ENCODE measurements around the gene CASS4. TPM values are rescaled to one million over a fixed set of nuclear protein-coding genes. Genes with fewer than 3 reads are reported as not detected.

CASS4 gene
- total and polyA plus RNA-seq, 9 of the 15 experiments (the other 6 are each of a cell fraction or from before 2014, with no cell fraction given): 8.1 to 53.8 (median 26.7) TPM

DNA sequence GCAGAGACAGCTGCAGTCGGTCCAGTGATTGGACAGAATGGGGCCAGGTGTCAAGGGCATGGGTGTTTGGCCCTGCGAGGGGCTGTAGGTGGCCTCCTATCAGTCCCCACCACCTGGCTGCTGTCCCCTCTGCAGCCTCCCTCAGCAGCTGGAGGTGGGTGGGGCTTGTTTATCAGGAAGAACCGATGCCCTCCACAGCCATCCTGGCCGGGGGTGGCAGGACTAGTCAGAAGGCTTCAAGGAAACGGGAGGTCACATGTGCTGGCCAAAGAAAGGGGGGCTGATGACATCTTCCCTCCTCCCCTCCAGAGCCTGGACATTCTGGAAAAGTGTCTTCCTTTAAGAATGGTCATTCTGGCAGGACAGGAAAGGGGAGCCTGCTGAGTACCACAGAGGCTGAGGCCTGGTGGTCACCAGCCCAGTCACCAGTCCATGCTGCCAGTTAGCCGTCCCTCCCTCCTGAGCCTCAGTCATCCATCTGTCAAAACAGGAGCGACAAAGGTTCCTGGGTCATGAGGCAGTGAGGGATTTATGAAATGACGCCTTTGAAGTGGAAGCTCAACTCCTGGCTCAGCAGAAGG lies 49.1 kb upstream of the CASS4 start (continued):
- TF ChIP-seq ZNF324 (CRISPR knock-in tag; IDR thresholded peaks at IDR 0.05): no peak
- no peak for TF ChIP-seq ZKSCAN1 (IDR thresholded peaks at IDR 0.05; ENCODE audit: low read depth, low read length)
- peak; percentile 94; the same call in 1 of the 2 replicates for TF ChIP-seq CC2D1A (IDR thresholded peaks at IDR 0.05)
- peak; percentile 66 for TF ChIP-seq NR2C1 (IDR thresholded peaks at IDR 0.05)
- TF ChIP-seq NR2C1 (tag; IDR thresholded peaks at IDR 0.05): peak; percentile 68
- TF ChIP-seq GATA2 (CRISPR knock-in tag; IDR thresholded peaks at IDR 0.05): peak; percentile 92
- TF ChIP-seq IRF1 (CRISPR knock-in tag; IDR thresholded peaks at IDR 0.05; ENCODE audit: borderline replicate concordance): no peak
- TF ChIP-seq HLTF (IDR thresholded peaks at IDR 0.05): peak; percentile 88
- TF ChIP-seq CREM (IDR thresholded peaks at IDR 0.05; ENCODE audit: low read depth): peak; percentile 78
- TF ChIP-seq, protein P1, sequence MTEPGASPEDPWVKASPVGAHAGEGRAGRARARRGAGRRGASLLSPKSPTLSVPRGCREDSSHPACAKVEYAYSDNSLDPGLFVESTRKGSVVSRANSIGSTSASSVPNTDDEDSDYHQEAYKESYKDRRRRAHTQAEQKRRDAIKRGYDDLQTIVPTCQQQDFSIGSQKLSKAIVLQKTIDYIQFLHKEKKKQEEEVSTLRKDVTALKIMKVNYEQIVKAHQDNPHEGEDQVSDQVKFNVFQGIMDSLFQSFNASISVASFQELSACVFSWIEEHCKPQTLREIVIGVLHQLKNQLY (CRISPR knock-in tag; conservative IDR thresholded peaks at IDR 0.05): no peak
- TF ChIP-seq ZNF274 (IDR thresholded peaks at IDR 0.05; ENCODE audit: borderline replicate concordance, low read depth, low read length): peak; percentile 69; the same call in 1 of the 2 replicates
- peak; percentile 57 for TF ChIP-seq ZBTB12 (CRISPR knock-in tag; IDR thresholded peaks at IDR 0.05)
- TF ChIP-seq RBFOX2 (IDR thresholded peaks at IDR 0.05; ENCODE audit: low read depth, low read length): peak; percentile 64
- TF ChIP-seq HDAC3 (IDR thresholded peaks at IDR 0.05; ENCODE audit: borderline replicate concordance, partially characterized antibody): peak; percentile 87
- peak; percentile 97 to 98 for TF ChIP-seq FOXK2 (conservative IDR thresholded peaks at IDR 0.05 in 1 of 2, IDR thresholded peaks at IDR 0.05 in 1 of 2; ENCODE audit: low read depth in 2 of 2)
- TF ChIP-seq DMBX1 (CRISPR knock-in tag; IDR thresholded peaks at IDR 0.05; ENCODE audit: borderline replicate concordance): peak; percentile 95
- TF ChIP-seq, protein P2, sequence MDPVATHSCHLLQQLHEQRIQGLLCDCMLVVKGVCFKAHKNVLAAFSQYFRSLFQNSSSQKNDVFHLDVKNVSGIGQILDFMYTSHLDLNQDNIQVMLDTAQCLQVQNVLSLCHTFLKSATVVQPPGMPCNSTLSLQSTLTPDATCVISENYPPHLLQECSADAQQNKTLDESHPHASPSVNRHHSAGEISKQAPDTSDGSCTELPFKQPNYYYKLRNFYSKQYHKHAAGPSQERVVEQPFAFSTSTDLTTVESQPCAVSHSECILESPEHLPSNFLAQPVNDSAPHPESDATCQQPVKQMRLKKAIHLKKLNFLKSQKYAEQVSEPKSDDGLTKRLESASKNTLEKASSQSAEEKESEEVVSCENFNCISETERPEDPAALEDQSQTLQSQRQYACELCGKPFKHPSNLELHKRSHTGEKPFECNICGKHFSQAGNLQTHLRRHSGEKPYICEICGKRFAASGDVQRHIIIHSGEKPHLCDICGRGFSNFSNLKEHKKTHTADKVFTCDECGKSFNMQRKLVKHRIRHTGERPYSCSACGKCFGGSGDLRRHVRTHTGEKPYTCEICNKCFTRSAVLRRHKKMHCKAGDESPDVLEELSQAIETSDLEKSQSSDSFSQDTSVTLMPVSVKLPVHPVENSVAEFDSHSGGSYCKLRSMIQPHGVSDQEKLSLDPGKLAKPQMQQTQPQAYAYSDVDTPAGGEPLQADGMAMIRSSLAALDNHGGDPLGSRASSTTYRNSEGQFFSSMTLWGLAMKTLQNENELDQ (CRISPR knock-in tag; IDR thresholded peaks at IDR 0.05; ENCODE audit: borderline replicate concordance): no peak
- TF ChIP-seq ZNF764 (CRISPR knock-in tag; IDR thresholded peaks at IDR 0.05; ENCODE audit: low read depth): no peak
- TF ChIP-seq XRCC3 (IDR thresholded peaks at IDR 0.05): no peak
- no peak for TF ChIP-seq KDM4B (IDR thresholded peaks at IDR 0.05; ENCODE audit: borderline replicate concordance in 2 of 2, low read depth in 1 of 2)
- TF ChIP-seq ZNF431 (CRISPR knock-in tag; IDR thresholded peaks at IDR 0.05): no peak
- peak; percentile 78; the same call in 1 of the 2 replicates for TF ChIP-seq KLF1 (tag; IDR thresholded peaks at IDR 0.05)
- TF ChIP-seq ZNF12 (CRISPR knock-in tag; IDR thresholded peaks at IDR 0.05): no peak
- no peak for TF ChIP-seq ZNF263 (CRISPR knock-in tag; IDR thresholded peaks at IDR 0.05; ENCODE audit: borderline replicate concordance)
- TF ChIP-seq KHSRP (IDR thresholded peaks at IDR 0.05): peak; percentile 63
- TF ChIP-seq HMG20B (CRISPR knock-in tag; IDR thresholded peaks at IDR 0.05): no peak
